HEK293 (cell line): Measurements from ENCODE around the gene GREM1.

Experiments
- CTCF ChIA-PET: fragments of 350-600 bp; formaldehyde crosslinking; extraction: SDS; loops from one replicate; lab custom pipeline; 2021; ENCODE audit warnings: antibody characterized with exemption; lab: Yijun Ruan, JAX
- POLR2A ChIA-PET: fragments of 300-600 bp; formaldehyde crosslinking; extraction: SDS; loops from one replicate; lab custom pipeline; 2020; ENCODE audit warnings: antibody characterized with exemption, inconsistent platforms; lab: Yijun Ruan, JAX
- H3K27ac ChIP-seq: fragments of 200-500 bp; sonication (Bioruptor generic); 2 replicates; pipeline ENCODE4 v1.5.1; 2014; ENCODE audit warnings: low read depth, low read length, control low read depth, inconsistent platforms; ENCODE audit errors: extremely low read depth
- H3K36me3 ChIP-seq, 2 experiments: fragments of 200-500 bp in 1 of 2; sonication (Bioruptor generic) in 1 of 2; 1 replicate in 1 of 2; 2 replicates in 1 of 2; pipeline ENCODE4 v1.5.1; 2014 to 2017; ENCODE audit warnings: inconsistent platforms in 2 of 2, low read length in 2 of 2; ENCODE audit not compliant: control insufficient read depth in 2 of 2, insufficient read depth in 1 of 2
- H3K4me1 ChIP-seq: fragments of 200-500 bp; sonication (Bioruptor generic); 2 replicates; pipeline ENCODE4 v1.5.1; 2014; ENCODE audit warnings: mild to moderate bottlenecking, low read length, inconsistent platforms; ENCODE audit not compliant: control insufficient read depth, insufficient read depth
- H3K4me3 ChIP-seq: 2 replicates; pipeline ENCODE4 v1.5.1; 2011; ENCODE audit warnings: low read depth, mild to moderate bottlenecking, control low read depth, low read length, moderate library complexity
- H3K9me3 ChIP-seq: fragments of 200-500 bp; sonication (Bioruptor generic); 2 replicates; pipeline ENCODE4 v1.5.1; 2014; ENCODE audit warnings: low read depth, low read length, inconsistent platforms; ENCODE audit not compliant: control insufficient read depth, insufficient read depth
- GFI1B ChIP-seq: fragments of 450-650 bp; formaldehyde crosslinking; IDR thresholded peaks from 2 replicates; pipeline ENCODE4 v1.5.1; 2016; ENCODE audit warnings: missing biosample characterization, missing genetic modification characterization
- HOXA7 ChIP-seq: sonication (generic); formaldehyde crosslinking; IDR thresholded peaks from 2 replicates; pipeline ENCODE4 v1.8.1; 2022; ENCODE audit warnings: missing genetic modification reagents, borderline replicate concordance
- TRIM28 ChIP-seq: IDR thresholded peaks from 2 replicates; pipeline ENCODE4 v1.6.1; 2011; ENCODE audit warnings: low read length, control low read depth, borderline replicate concordance
- ZBTB17 ChIP-seq: fragments of 450-650 bp; formaldehyde crosslinking; IDR thresholded peaks from 2 replicates; pipeline ENCODE4 v1.5.1; 2016; ENCODE audit warnings: missing biosample characterization, missing genetic modification characterization
- ZIC2 ChIP-seq: fragments of 450-650 bp; formaldehyde crosslinking; IDR thresholded peaks from 2 replicates; pipeline ENCODE4 v1.5.1; 2016; ENCODE audit warnings: missing biosample characterization, missing genetic modification characterization
- ZNF175 ChIP-seq: fragments of 450-650 bp; formaldehyde crosslinking; IDR thresholded peaks from 2 replicates; pipeline ENCODE4 v1.5.1; 2016; ENCODE audit warnings: missing biosample characterization, missing genetic modification characterization
- ZNF214 ChIP-seq: fragments of 450-650 bp; formaldehyde crosslinking; IDR thresholded peaks from 2 replicates; pipeline ENCODE4 v1.5.1; 2017; ENCODE audit warnings: missing biosample characterization, mild to moderate bottlenecking, missing genetic modification characterization, borderline replicate concordance
- ZNF24 ChIP-seq: fragments of 450-650 bp; formaldehyde crosslinking; IDR thresholded peaks from 2 replicates; pipeline ENCODE4 v1.5.1; 2016; ENCODE audit warnings: missing biosample characterization, missing genetic modification characterization
- ZNF530 ChIP-seq: fragments of 450-650 bp; formaldehyde crosslinking; IDR thresholded peaks from 2 replicates; pipeline ENCODE4 v1.5.1; 2016; ENCODE audit warnings: low read depth, missing biosample characterization, missing genetic modification characterization
- ZNF561 ChIP-seq: fragments of 450-650 bp; IDR thresholded peaks from 2 replicates; pipeline ENCODE4 v1.5.1; 2018; ENCODE audit warnings: missing biosample characterization, missing genetic modification characterization, borderline replicate concordance
- ZNF623 ChIP-seq: fragments of 450-650 bp; formaldehyde crosslinking; IDR thresholded peaks from 2 replicates; pipeline ENCODE4 v1.5.1; 2016; ENCODE audit warnings: missing biosample characterization, missing genetic modification characterization
- ZNF658 ChIP-seq: fragments of 450-650 bp; formaldehyde crosslinking; IDR thresholded peaks from 2 replicates; pipeline ENCODE4; 2016; ENCODE audit warnings: missing biosample characterization, missing genetic modification characterization
- ZNF677 ChIP-seq: fragments of 450-650 bp; IDR thresholded peaks from 2 replicates; pipeline ENCODE4 v1.5.0; 2018; ENCODE audit warnings: missing biosample characterization, mild to moderate bottlenecking, missing genetic modification characterization, moderate library complexity

The GREM1 gene

DNA sequence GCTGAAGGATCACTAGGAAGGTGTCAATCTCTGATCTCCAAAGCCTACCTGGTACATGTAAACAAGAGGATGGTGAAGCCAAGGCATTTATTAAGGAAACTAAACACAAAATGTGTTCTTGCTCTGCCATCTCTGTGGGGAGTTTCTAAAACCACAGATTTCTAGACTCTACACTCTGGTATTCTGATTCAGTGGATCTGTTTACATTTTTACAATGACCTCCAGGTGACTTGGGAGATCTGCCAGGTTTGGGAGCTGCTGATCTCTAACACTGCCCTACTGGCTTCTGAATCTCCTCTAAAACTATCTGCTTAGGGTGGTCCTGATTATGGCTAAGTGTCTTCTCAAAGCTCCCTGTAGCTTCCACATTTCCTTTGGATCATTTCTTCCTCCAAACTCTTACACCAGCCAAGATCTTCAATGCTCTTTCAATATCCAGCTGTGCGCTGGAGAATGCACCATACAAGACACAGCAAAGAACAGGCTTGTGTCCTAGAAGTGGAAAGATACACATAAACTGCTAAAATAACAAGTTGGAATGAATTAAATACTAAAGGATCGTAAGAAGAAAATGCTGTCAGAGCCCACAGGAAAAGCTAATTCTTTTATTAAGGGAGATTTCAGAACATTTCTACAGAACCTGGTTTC lies 72.7 kb downstream of the GREM1 start:
- TF ChIP-seq TRIM28 (no peak), ZNF175 (no peak), ZIC2 (tag by site-specific recombination) (no peak), ZBTB17 (tag by site-specific recombination) (no peak), ZNF561 (tag by site-specific recombination) (no peak), ZNF24 (no peak), GFI1B (tag by site-specific recombination) (no peak), ZNF677 (no peak), ZNF530 (no peak), ZNF658 (tag by site-specific recombination) (no peak)
- Histone ChIP-seq H3K9me3 (no peaks in the 10 kb centered on the region), H3K27ac (no peak overlapping the region), H3K4me3 (no peak overlapping the region), H3K36me3 (no peaks in the 10 kb centered on the region), H3K4me1 (no peaks in the 10 kb centered on the region; the same call in 1 of the 2 replicates)
- ChIA-PET POLR2A (interaction anchor here (1.1 kb wide), 1 partner anchor 75 kb away, joined by 4 read pairs; no protein-coding TSS in a partner anchor), CTCF (interaction anchor here (1.0 to 1.6 kb wide), 2 partner anchors 8 to 128 kb away, joined by 3 to 5 read pairs; no protein-coding TSS in a partner anchor)

DNA sequence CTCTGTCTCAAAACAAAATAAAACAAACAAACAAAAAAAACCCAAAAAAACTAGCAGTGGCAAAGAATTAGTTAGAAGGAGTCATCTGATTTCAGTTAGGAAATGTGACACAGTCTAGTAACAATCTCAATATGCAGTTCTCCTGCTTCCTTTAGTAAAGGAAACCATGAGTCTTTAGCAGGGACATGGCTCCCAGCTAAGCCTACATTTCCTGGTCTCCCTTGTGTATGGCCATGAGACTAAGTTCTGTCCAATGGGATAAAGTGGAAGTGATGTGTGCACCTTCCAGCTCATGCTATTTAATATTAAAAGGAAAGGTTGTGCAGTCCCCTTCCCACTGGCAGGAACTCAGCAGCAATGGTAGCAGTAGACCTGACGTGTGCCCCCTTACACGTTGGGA lies 74.6 kb downstream of the GREM1 start:
- CTCF ChIA-PET, result no interaction called here
- H3K36me3 ChIP-seq, result no peaks in the 10 kb centered on the region
- no peaks in the 10 kb centered on the region for H3K9me3 ChIP-seq
- peaks cover 4% of the 10 kb centered on the region for H3K4me1 ChIP-seq
- no peak for TF ChIP-seq ZNF214 (tag by site-specific recombination)
- TF ChIP-seq ZNF623 (tag by site-specific recombination), result no peak
- no peak for TF ChIP-seq HOXA7
- TF ChIP-seq, all 188 proteins: peak for 0
- Histone ChIP-seq H3K4me3 (no peak overlapping the region), H3K27ac (no peak overlapping the region)
- POLR2A ChIA-PET, result no interaction called here
